PC-3 (cell line): ENCODE measurements around the gene RYK. TPM values are rescaled to one million over a fixed set of nuclear protein-coding genes. Genes with fewer than 3 reads are reported as not detected.

Experiments used
- ATAC-seq: fragments of 200-7000 bp; cut with Tn5 transposase; 2 replicates; pipeline ENCODE4 v1.9.1; 2020; ENCODE audit warnings: mild to moderate bottlenecking, moderate library complexity
- BruUV-seq: library from RNA; stranded (reverse); fragments of 400-500 nt; replicated peaks from 2 replicates; lab custom pipeline; 2021; lab: Mats Ljungman, UMichigan
- CTCF ChIA-PET: fragments of 300-600 bp; sonication (Branson Sonifier 250); formaldehyde crosslinking; loops from one replicate; lab custom pipeline; 2022; ENCODE audit warnings: antibody characterized with exemption; lab: Charles Lee
- POLR2A ChIA-PET: fragments of 300-600 bp; sonication (Branson Sonifier 250); formaldehyde crosslinking; loops from one replicate; lab custom pipeline; 2022; ENCODE audit warnings: antibody characterized with exemption; ENCODE audit not compliant: unreplicated experiment; lab: Charles Lee
- DNase-seq: peaks from one replicate; pipeline ENCODE4 v3.0.0-alpha.2; 2015
- H2AFZ ChIP-seq: fragments of 300-600 bp; sonication (generic); 2 replicates; pipeline ENCODE4 v1.6.0; 2016; ENCODE audit warnings: antibody characterized with exemption, low read length
- H3F3A ChIP-seq: fragments of 300-600 bp; sonication (generic); one replicate; pipeline ENCODE4 v1.6.0; 2017; ENCODE audit warnings: antibody characterized with exemption, low read length, control low read depth, mild to moderate bottlenecking; ENCODE audit not compliant: unreplicated experiment
- H3K27ac ChIP-seq: fragments of 300-600 bp; sonication (generic); 2 replicates; pipeline ENCODE4 v1.5.1; 2016; ENCODE audit warnings: mild to moderate bottlenecking, low read length
- H3K27me3 ChIP-seq: fragments of 300-600 bp; sonication (generic); 2 replicates; pipeline ENCODE4 v1.6.1; 2016; ENCODE audit warnings: low read length, mixed read lengths
- H3K36me3 ChIP-seq: fragments of 300-600 bp; sonication (generic); 2 replicates; pipeline ENCODE4 v1.6.1; 2016; ENCODE audit warnings: low read depth, mixed run types, low read length, mixed read lengths
- H3K4me1 ChIP-seq: fragments of 300-600 bp; sonication (generic); 2 replicates; pipeline ENCODE4 v1.5.1; 2016; ENCODE audit warnings: low read length; ENCODE audit not compliant: insufficient read depth
- H3K4me2 ChIP-seq: fragments of 300-600 bp; sonication (generic); 2 replicates; pipeline ENCODE4 v1.6.0; 2016; ENCODE audit warnings: low read length
- H3K4me3 ChIP-seq: fragments of 300-600 bp; sonication (generic); 2 replicates; pipeline ENCODE4 v1.5.1; 2016; ENCODE audit warnings: mild to moderate bottlenecking, low read length, mixed read lengths
- H3K79me2 ChIP-seq: fragments of 300-600 bp; sonication (generic); 2 replicates; pipeline ENCODE4 v1.6.1; 2017; ENCODE audit warnings: low read length, mixed read lengths
- H3K9ac ChIP-seq: fragments of 300-600 bp; sonication (generic); 2 replicates; pipeline ENCODE4 v1.6.0; 2016; ENCODE audit warnings: mild to moderate bottlenecking, low read length
- H3K9me2 ChIP-seq: fragments of 300-600 bp; sonication (generic); replicated peaks from 2 replicates; pipeline ENCODE4 v1.6.1; 2016; ENCODE audit warnings: mixed run types, low read length, mixed read lengths
- H3K9me3 ChIP-seq: fragments of 300-600 bp; sonication (generic); 2 replicates; pipeline ENCODE4 v1.6.1; 2016; ENCODE audit warnings: low read length, mixed read lengths
- H4K20me1 ChIP-seq: fragments of 300-600 bp; sonication (generic); 2 replicates; pipeline ENCODE4 v1.6.1; 2016; ENCODE audit warnings: low read length, mixed read lengths
- EZH2 ChIP-seq: fragments of 300-600 bp; sonication (generic); IDR thresholded peaks from one replicate; pipeline ENCODE4 v1.6.1; 2017; ENCODE audit warnings: antibody characterized with exemption, mild to moderate bottlenecking, low read length; ENCODE audit not compliant: unreplicated experiment
- EZH2phosphoT487 ChIP-seq: fragments of 300-600 bp; sonication (generic); IDR thresholded peaks from 2 replicates; pipeline ENCODE4 v1.6.1; 2018; ENCODE audit warnings: mild to moderate bottlenecking, antibody characterized with exemption, low read length, borderline replicate concordance
- intact Hi-C: fragments of 100-400 bp; cut with micrococcal nuclease; formaldehyde crosslinking; loops from 2 replicates; pipeline ENCODE4 v1.9.0; 2023
- total RNA-seq: library from RNA; depleted of rRNA; stranded (reverse); fragments of >200 nt; gene quantifications from 2 replicates; pipeline ENCODE4 v1.2.3, GENCODE V29; 2014
- TF ChIP-seq, protein P1 (sequence below): fragments of 300-600 bp; sonication (generic); conservative IDR thresholded peaks from 2 replicates; pipeline ENCODE4 v1.5.1; 2017; ENCODE audit warnings: antibody characterized with exemption, low read depth, mild to moderate bottlenecking, low read length

RYK gene
- total RNA-seq, 1 experiment from 2014 or later: 47.2 TPM

DNA sequence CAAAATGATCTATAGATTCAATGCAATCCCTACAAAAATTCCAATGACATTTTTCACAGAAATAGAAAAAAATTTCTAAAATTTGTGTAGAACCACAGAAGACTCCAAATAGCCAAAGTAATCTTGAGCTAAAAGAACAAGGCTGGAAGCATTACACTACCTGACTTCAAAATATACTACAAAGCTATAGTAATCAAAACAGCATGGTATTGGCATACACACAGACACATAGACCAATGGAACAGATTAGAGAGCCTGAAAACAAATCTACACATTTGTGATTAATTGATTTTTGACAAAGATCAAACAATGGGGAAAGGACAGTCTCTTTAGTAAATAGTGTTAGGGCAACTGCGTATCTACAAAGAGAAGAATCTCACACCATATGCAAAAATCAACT, 45.3 kb upstream of the RYK start:
- H3K9me2 ChIP-seq: no peaks in the 10 kb centered on the region
- intact Hi-C loops: loop anchor here (5.0 kb wide), 1 partner anchor 44 kb away; the partner anchor contains the start of gene RYK
- H3K4me2 ChIP-seq: no peak overlapping the region
- ChIA-PET CTCF (no interaction called here), POLR2A (no interaction called here)
- no peaks in the 10 kb centered on the region for H3K9me3 ChIP-seq
- no peak overlapping the region for H3K4me3 ChIP-seq
- no peak for DNase-seq
- H3K79me2 ChIP-seq: no peaks in the 10 kb centered on the region
- no peak overlapping the region for H2AFZ ChIP-seq
- H4K20me1 ChIP-seq: no peaks in the 10 kb centered on the region
- H3K27ac ChIP-seq: no peak overlapping the region
- no peaks in the 10 kb centered on the region for H3K27me3 ChIP-seq
- TF ChIP-seq, protein P1, sequence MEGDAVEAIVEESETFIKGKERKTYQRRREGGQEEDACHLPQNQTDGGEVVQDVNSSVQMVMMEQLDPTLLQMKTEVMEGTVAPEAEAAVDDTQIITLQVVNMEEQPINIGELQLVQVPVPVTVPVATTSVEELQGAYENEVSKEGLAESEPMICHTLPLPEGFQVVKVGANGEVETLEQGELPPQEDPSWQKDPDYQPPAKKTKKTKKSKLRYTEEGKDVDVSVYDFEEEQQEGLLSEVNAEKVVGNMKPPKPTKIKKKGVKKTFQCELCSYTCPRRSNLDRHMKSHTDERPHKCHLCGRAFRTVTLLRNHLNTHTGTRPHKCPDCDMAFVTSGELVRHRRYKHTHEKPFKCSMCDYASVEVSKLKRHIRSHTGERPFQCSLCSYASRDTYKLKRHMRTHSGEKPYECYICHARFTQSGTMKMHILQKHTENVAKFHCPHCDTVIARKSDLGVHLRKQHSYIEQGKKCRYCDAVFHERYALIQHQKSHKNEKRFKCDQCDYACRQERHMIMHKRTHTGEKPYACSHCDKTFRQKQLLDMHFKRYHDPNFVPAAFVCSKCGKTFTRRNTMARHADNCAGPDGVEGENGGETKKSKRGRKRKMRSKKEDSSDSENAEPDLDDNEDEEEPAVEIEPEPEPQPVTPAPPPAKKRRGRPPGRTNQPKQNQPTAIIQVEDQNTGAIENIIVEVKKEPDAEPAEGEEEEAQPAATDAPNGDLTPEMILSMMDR: no peak
- BruUV-seq: no TSS peak
- H3K9ac ChIP-seq: no peak overlapping the region
- ATAC-seq: no peak
- H3K4me1 ChIP-seq: no peaks in the 10 kb centered on the region
- H3F3A ChIP-seq: no peaks in the 10 kb centered on the region
- no peaks in the 10 kb centered on the region for H3K36me3 ChIP-seq

DNA sequence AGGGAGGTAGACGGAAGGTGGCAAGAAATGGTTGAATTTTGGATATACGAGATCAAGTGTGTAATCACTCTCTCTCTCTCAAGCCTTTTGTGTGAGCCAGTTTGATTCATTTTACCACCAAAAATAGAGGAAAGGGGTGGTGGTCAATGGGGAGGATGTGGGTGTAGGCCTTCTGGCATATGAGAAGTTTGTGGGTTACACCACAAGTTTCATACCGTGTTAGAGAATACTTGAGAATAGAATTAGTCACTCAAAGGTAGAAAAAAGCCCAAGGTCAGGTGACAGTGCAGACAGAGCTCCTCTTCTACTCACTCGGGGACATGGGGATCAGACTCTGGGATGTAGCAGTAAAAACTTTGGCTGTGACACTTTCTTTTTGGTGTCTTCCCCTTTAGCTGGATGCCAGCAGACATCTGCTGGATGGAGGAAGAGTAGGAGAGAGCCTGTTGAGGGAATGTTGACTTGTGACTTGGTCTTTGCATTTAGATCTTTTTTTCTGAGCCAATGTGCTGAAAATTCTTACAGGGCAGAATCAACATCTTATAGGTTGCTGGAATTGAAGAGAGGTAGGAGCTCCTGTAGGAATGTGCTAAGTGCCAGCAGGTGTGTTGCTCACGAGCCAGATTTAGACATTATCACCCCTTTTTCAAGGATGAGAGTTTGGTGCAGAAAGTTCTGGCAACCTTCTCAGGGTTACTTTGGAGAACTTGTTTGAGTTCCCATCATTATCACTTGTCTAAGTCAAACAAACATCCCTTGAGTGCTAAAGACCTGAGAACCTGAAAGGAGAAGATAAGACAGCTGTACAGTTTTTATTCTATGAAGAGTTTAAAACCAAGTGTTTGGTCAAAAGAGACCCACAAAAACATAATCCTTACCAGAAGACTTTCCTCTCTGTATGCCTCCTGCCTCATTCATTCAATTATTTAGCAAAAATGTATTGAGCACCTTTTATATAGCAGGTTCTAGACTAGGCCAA, 43.9 kb upstream of the RYK start:
- DNase-seq (no peak), ATAC-seq (no peak)
- H3F3A ChIP-seq: no peaks in the 10 kb centered on the region
- ChIA-PET POLR2A (no interaction called here), CTCF (no interaction called here)
- H3K27me3 ChIP-seq: no peaks in the 10 kb centered on the region
- no peaks in the 10 kb centered on the region for H3K36me3 ChIP-seq
- no peak overlapping the region for H3K27ac ChIP-seq
- no peak overlapping the region for H2AFZ ChIP-seq
- no peaks in the 10 kb centered on the region for H3K9me3 ChIP-seq
- H3K4me2 ChIP-seq: no peak overlapping the region
- H3K4me1 ChIP-seq: no peaks in the 10 kb centered on the region
- no peak overlapping the region for H3K4me3 ChIP-seq
- no TSS peak for BruUV-seq
- H3K9me2 ChIP-seq: no peaks in the 10 kb centered on the region
- no peaks in the 10 kb centered on the region for H4K20me1 ChIP-seq
- H3K79me2 ChIP-seq: no peaks in the 10 kb centered on the region
- H3K9ac ChIP-seq: no peak overlapping the region
- TF ChIP-seq EZH2: no peak
- no peak for TF ChIP-seq EZH2phosphoT487
- intact Hi-C loops: loop anchor here (5.0 kb wide), 1 partner anchor 42 kb away; the partner anchor contains the start of gene RYK

DNA sequence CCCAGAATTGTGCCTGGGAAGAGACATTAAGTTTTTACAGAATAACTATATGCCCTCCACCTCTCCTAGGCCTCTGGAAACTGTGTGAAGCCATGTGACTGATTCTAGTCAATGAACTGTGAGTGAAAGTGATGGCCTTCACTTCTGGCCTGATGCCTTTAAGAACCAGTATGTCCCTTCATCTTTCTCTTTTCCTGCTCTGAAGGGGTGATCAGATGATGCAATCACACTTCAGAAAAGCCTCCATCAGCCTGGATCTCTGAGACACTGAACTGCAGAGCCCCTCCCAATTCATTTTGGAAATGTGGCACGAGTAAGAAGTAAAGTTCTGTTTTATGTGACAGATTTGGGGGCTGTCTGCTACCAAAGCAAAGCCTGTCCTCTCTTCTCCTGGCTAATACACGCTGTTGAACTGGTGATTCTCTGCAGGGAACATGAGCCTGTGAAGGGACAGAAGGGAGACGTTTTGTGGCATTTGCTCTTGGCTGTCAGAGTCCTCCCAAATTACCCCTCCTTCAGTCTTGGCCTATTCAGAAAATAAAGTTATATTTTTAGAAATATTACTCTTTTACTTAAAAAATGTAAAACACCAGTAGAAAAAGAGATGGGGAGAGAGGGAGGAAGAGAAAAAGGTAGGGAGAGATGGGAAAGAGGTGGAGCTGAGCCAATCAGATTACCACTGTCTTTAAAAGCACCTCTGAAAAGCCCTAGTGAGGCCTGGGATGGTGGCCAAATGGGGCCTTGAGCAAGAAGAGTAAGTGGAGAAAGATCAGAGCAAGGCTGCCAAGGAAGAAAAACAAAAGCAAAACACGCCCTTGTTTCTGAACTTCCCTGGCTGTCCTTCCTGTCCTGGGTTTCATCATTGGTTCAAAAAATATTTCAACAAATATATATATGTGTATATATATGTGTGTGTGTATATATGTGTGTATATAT, 40.9 kb upstream of the RYK start:
- Histone ChIP-seq H3F3A (no peaks in the 10 kb centered on the region), H4K20me1 (no peaks in the 10 kb centered on the region), H3K9me2 (no peaks in the 10 kb centered on the region), H2AFZ (no peak overlapping the region), H3K27me3 (no peaks in the 10 kb centered on the region), H3K27ac (no peak overlapping the region), H3K36me3 (no peaks in the 10 kb centered on the region), H3K4me3 (no peak overlapping the region), H3K9me3 (no peaks in the 10 kb centered on the region), H3K4me1 (no peaks in the 10 kb centered on the region), H3K4me2 (no peak overlapping the region), H3K9ac (no peak overlapping the region), H3K79me2 (no peaks in the 10 kb centered on the region)
- BruUV-seq: no TSS peak
- POLR2A ChIA-PET: no interaction called here
- intact Hi-C loops: no loop called here
- TF ChIP-seq EZH2phosphoT487: no peak
- TF ChIP-seq, protein P1: no peak
- TF ChIP-seq EZH2: no peak
- CTCF ChIA-PET: no interaction called here
- DNase-seq: peak; percentile 13
- no peak for ATAC-seq
